GM18505 (cell line): Measurements from ENCODE around the gene ADAMTS17.

ENCODE experiments used
- ATAC-seq: cut with Tn5 transposase; IDR thresholded peaks from one replicate; pipeline ENCODE4 v1.9.1; 2021; ENCODE audit not compliant: unreplicated experiment
- POLR2A ChIP-seq: IDR thresholded peaks from 4 replicates; pipeline ENCODE4 v1.6.1; 2011; ENCODE audit warnings: borderline replicate concordance; ENCODE audit not compliant: insufficient read depth, insufficient read length; ENCODE audit errors: extremely low read depth

Gene ADAMTS17

GRCh38 chr15:100211855-100212850 is 129.6 kb downstream of the ADAMTS17 start:
- ATAC-seq = no peak
- TF ChIP-seq POLR2A = no peak

GRCh38 chr15:100210338-100210737 is 131.4 kb downstream of the ADAMTS17 start:
- ATAC-seq = no peak
- TF ChIP-seq POLR2A = no peak

- TF ChIP-seq POLR2A = no peak
- no peak for ATAC-seq
These were observed 132.7 kb downstream of the ADAMTS17 start for GRCh38 chr15:100208921-100209603.

GRCh38 chr15:100207053-100207452 is 134.7 kb downstream of the ADAMTS17 start:
- TF ChIP-seq POLR2A = no peak
- no peak for ATAC-seq

- no peak for ATAC-seq
- no peak for TF ChIP-seq POLR2A
These were observed 135.1 kb downstream of the ADAMTS17 start for GRCh38 chr15:100206643-100207042.

GRCh38 chr15:100205549-100206295 is 136.1 kb downstream of the ADAMTS17 start:
- no peak for TF ChIP-seq POLR2A
- ATAC-seq = no peak

GRCh38 chr15:100204771-100205170 is 137.0 kb downstream of the ADAMTS17 start:
- TF ChIP-seq POLR2A = no peak
- ATAC-seq = no peak

GRCh38 chr15:100204211-100204610 is 137.6 kb downstream of the ADAMTS17 start:
- no peak for TF ChIP-seq POLR2A
- no peak for ATAC-seq

GRCh38 chr15:100202309-100202960 is 139.3 kb downstream of the ADAMTS17 start:
- ATAC-seq = no peak
- no peak for TF ChIP-seq POLR2A

GRCh38 chr15:100201376-100202280 is 140.1 kb downstream of the ADAMTS17 start:
- TF ChIP-seq POLR2A = no peak
- no peak for ATAC-seq

- ATAC-seq = no peak
- no peak for TF ChIP-seq POLR2A
These were observed 141.4 kb downstream of the ADAMTS17 start for GRCh38 chr15:100200287-100200880.
